SU-DHL-6 (cell line): ENCODE measurements around the gene LAT.
"Not testable (repeated sequence)": the region's sequence is repeated elsewhere in the genome, so short reads cannot be mapped to it uniquely, and the experiment has no call there.

Experiments used
- H2AFZ ChIP-seq: fragments of 200-600 bp; sonication (generic); 2 replicates; pipeline ENCODE4 v1.6.1; 2014; ENCODE audit warnings: low read depth, mild to moderate bottlenecking, moderate library complexity, mixed read lengths, antibody characterized with exemption, low read length; ENCODE audit not compliant: severe bottlenecking
- H3F3A ChIP-seq: fragments of 200-600 bp; shearing (Covaris generic); 2 replicates; pipeline ENCODE4 v1.6.0; 2016; ENCODE audit warnings: antibody characterized with exemption, mild to moderate bottlenecking; ENCODE audit not compliant: insufficient read depth
- H3K27ac ChIP-seq: fragments of 200-600 bp; sonication (generic); 2 replicates; pipeline ENCODE4 v1.5.1; 2016; ENCODE audit warnings: low read depth, mild to moderate bottlenecking, low read length, moderate library complexity, mixed read lengths
- H3K27me3 ChIP-seq: fragments of 200-600 bp; sonication (generic), shearing (Covaris generic); 2 replicates; pipeline ENCODE4 v1.6.0; 2014; ENCODE audit warnings: mild to moderate bottlenecking, low read length
- H3K36me3 ChIP-seq: fragments of 200-600 bp; sonication (generic); 2 replicates; pipeline ENCODE4 v1.6.1; 2014; ENCODE audit warnings: mild to moderate bottlenecking, low read length, mixed read lengths
- H3K4me2 ChIP-seq: fragments of 300-600, 200-600 bp; shearing (Covaris generic), sonication (generic); 2 replicates; pipeline ENCODE4 v1.6.0; 2014; ENCODE audit warnings: low read length, low read depth, mild to moderate bottlenecking; ENCODE audit not compliant: poor library complexity, severe bottlenecking
- H3K4me3 ChIP-seq: fragments of 200-600 bp; sonication (generic); 2 replicates; pipeline ENCODE4 v1.5.1; 2014; ENCODE audit warnings: antibody characterized with exemption, low read length, mild to moderate bottlenecking, mixed read lengths; ENCODE audit not compliant: insufficient read depth, poor library complexity, severe bottlenecking
- H3K79me2 ChIP-seq: fragments of 200-600 bp; sonication (generic); 2 replicates; pipeline ENCODE4 v1.6.1; 2014; ENCODE audit warnings: mild to moderate bottlenecking, low read length, moderate library complexity; ENCODE audit not compliant: insufficient read depth
- H3K9ac ChIP-seq: fragments of 200-600 bp; sonication (generic); 2 replicates; pipeline ENCODE4 v1.7.0; 2014; ENCODE audit warnings: mild to moderate bottlenecking, low read length
- H3K9me2 ChIP-seq: fragments of 200-600 bp; sonication (generic); replicated peaks from 2 replicates; pipeline ENCODE4 v1.6.1; 2014; ENCODE audit warnings: low read length; ENCODE audit not compliant: insufficient read depth
- H3K9me3 ChIP-seq: fragments of 200-600 bp; sonication (generic); 2 replicates; pipeline ENCODE4 v1.6.1; 2014; ENCODE audit warnings: low read length, mixed read lengths; ENCODE audit not compliant: insufficient read depth
- H4K20me1 ChIP-seq: fragments of 200-600 bp; sonication (generic); 2 replicates; pipeline ENCODE4 v1.6.1; 2014; ENCODE audit warnings: low read depth, mild to moderate bottlenecking, antibody characterized with exemption, low read length, moderate library complexity, mixed read lengths
- EZH2phosphoT487 ChIP-seq: fragments of 200-600 bp; sonication (generic), shearing (Covaris generic); conservative IDR thresholded peaks from 2 replicates; pipeline ENCODE4 v1.6.1; 2018; ENCODE audit warnings: mild to moderate bottlenecking, antibody characterized with exemption, low read length, moderate library complexity, mixed read lengths
- TF ChIP-seq, protein P1 (sequence below): fragments of 200-600 bp; sonication (generic); IDR thresholded peaks from one replicate; pipeline ENCODE4 v1.5.1; 2017; ENCODE audit warnings: antibody characterized with exemption, mild to moderate bottlenecking, low read length, moderate library complexity; ENCODE audit not compliant: insufficient read depth, poor library complexity, severe bottlenecking

The LAT gene

DNA sequence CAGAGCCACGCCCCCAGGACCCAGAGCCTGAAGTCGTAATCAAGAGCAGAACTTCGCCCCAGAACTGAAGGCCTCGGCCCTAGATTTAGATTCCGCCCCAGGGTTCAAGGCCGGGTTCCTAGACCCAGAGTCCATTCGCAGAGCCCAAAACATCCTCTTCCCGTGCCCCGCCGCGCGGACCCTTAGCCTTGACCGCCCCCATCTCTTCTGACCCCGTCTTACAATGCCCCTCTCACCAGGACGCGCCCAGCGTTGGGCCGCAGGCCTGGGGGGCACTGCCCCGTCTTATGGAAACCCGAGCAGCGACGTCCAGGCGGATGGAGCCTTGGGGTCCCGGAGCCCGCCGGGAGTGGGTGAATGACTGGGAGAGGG is 48.1 kb upstream of the LAT start:
- Histone ChIP-seq H3K9ac (no peak overlapping the region), H4K20me1 (no peaks in the 10 kb centered on the region), H3F3A (peaks cover 7% of the 10 kb centered on the region; the same call in 1 of the 2 replicates), H3K79me2 (peaks cover 16% of the 10 kb centered on the region), H3K9me3 (no peaks in the 10 kb centered on the region), H3K4me2 (no peak overlapping the region), H3K9me2 (no peaks in the 10 kb centered on the region), H2AFZ (no peak overlapping the region), H3K36me3 (peaks cover 5% of the 10 kb centered on the region; the same call in 1 of the 2 replicates), H3K27ac (no peak overlapping the region), H3K4me3 (no peak overlapping the region), H3K27me3 (no peaks in the 10 kb centered on the region)
- TF ChIP-seq, protein P1, sequence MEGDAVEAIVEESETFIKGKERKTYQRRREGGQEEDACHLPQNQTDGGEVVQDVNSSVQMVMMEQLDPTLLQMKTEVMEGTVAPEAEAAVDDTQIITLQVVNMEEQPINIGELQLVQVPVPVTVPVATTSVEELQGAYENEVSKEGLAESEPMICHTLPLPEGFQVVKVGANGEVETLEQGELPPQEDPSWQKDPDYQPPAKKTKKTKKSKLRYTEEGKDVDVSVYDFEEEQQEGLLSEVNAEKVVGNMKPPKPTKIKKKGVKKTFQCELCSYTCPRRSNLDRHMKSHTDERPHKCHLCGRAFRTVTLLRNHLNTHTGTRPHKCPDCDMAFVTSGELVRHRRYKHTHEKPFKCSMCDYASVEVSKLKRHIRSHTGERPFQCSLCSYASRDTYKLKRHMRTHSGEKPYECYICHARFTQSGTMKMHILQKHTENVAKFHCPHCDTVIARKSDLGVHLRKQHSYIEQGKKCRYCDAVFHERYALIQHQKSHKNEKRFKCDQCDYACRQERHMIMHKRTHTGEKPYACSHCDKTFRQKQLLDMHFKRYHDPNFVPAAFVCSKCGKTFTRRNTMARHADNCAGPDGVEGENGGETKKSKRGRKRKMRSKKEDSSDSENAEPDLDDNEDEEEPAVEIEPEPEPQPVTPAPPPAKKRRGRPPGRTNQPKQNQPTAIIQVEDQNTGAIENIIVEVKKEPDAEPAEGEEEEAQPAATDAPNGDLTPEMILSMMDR = no peak
- TF ChIP-seq EZH2phosphoT487 = no peak

DNA sequence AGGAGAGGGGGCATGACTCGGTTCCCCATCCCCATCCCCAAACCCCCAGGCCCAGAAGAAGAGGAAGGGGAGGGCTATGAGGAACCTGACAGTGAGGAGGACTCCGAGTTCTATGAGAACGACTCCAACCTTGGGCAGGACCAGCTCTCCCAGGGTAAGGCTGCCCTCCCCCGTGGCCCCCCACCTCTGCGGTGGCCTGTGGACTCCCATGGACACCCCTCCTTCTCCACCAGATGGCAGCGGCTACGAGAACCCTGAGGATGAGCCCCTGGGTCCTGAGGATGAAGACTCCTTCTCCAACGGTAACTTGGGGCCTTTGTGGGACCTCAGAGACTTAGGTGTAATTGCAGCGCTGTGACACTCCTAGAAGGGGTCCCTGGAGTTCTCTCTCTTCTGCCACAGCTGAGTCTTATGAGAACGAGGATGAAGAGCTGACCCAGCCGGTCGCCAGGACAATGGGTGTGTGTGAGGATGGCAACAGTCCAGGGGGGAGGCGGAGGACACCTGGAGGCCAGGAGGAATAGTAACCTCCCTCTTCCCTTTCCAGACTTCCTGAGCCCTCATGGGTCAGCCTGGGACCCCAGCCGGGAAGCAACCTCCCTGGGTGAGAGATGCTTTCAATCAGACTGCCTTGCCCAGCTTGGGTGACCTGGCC is 47.5 kb upstream of the LAT start:
- Histone ChIP-seq H4K20me1 (no peaks in the 10 kb centered on the region), H3K9me2 (no peaks in the 10 kb centered on the region), H2AFZ (no peak overlapping the region), H3K9me3 (no peaks in the 10 kb centered on the region), H3K4me3 (no peak overlapping the region), H3K27ac (no peak overlapping the region), H3K27me3 (no peaks in the 10 kb centered on the region), H3K9ac (no peak overlapping the region), H3F3A (peaks cover 4% of the 10 kb centered on the region; the same call in 1 of the 2 replicates), H3K79me2 (peaks cover 11% of the 10 kb centered on the region), H3K4me2 (no peak overlapping the region), H3K36me3 (peaks cover 5% of the 10 kb centered on the region; the same call in 1 of the 2 replicates)
- TF ChIP-seq, protein P1 = no peak
- no peak for TF ChIP-seq EZH2phosphoT487

DNA sequence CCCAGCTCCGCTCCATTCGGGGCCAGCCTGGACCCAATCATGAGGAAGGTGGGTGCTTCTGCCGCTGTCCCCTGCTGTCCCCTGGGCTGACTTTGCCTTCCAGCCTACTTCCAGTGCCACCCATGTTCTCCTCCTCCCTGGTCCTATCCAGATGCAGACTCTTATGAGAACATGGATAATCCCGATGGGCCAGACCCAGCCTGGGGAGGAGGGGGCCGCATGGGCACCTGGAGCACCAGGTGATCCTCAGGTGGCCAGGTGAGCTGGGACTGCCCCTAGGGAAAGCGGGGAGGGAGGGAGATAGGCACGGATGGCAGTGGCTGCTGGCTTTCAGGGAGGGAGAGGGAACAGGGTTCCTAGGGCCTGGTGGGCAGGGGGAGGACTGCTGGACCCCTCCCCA is 46.1 kb upstream of the LAT start:
- no peaks in the 10 kb centered on the region for H3K79me2 ChIP-seq
- peaks cover 8% of the 10 kb centered on the region; the same call in 1 of the 2 replicates for H3F3A ChIP-seq
- TF ChIP-seq, protein P1 = no peak
- no peak for TF ChIP-seq EZH2phosphoT487
- H3K36me3 ChIP-seq = peaks cover 5% of the 10 kb centered on the region; the same call in 1 of the 2 replicates
- H2AFZ ChIP-seq = no peak overlapping the region
- no peak overlapping the region for H3K27ac ChIP-seq
- H3K9me3 ChIP-seq = no peaks in the 10 kb centered on the region
- no peaks in the 10 kb centered on the region for H3K9me2 ChIP-seq
- H3K27me3 ChIP-seq = no peaks in the 10 kb centered on the region
- no peaks in the 10 kb centered on the region for H4K20me1 ChIP-seq
- no peak overlapping the region for H3K9ac ChIP-seq
- no peak overlapping the region for H3K4me2 ChIP-seq
- no peak overlapping the region for H3K4me3 ChIP-seq

DNA sequence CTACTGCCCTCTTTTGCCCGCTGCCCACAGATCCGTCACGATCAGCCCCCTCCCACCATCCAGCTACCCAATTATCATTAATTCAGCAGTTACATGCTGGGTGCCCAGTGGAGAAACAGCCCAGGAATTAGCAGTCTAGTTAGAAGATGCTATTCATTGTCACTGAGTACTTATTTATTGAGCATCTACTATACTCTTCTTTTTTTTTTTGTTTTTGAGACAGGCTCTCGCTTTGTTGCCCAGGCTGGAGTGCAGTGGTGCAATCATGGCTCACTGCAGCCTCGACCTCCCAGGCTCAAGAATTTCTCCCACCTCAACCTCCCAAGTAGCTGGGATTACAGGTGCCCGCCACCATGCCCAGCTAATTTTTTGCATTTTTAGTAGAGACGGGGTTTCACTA is 45.0 kb upstream of the LAT start:
- H3K9ac ChIP-seq, H3K79me2 ChIP-seq, H2AFZ ChIP-seq, H3K27me3 ChIP-seq, H3K27ac ChIP-seq, H3K36me3 ChIP-seq, H3K4me2 ChIP-seq, H3K9me3 ChIP-seq, H3K4me3 ChIP-seq, H4K20me1 ChIP-seq, H3F3A ChIP-seq, H3K9me2 ChIP-seq: not testable (repeated sequence)
